NCI-H524 (cell line): Measurements from ENCODE around the gene UBN1.
A peak's percentile ranks its signal among the peaks of the same experiment; 100 is the strongest.

Experiments used
- DNase-seq, 2 experiments: peaks; one replicate each; lab custom pipeline; 2025; lab: John Stamatoyannopoulos, UW

UBN1 gene, protein sequence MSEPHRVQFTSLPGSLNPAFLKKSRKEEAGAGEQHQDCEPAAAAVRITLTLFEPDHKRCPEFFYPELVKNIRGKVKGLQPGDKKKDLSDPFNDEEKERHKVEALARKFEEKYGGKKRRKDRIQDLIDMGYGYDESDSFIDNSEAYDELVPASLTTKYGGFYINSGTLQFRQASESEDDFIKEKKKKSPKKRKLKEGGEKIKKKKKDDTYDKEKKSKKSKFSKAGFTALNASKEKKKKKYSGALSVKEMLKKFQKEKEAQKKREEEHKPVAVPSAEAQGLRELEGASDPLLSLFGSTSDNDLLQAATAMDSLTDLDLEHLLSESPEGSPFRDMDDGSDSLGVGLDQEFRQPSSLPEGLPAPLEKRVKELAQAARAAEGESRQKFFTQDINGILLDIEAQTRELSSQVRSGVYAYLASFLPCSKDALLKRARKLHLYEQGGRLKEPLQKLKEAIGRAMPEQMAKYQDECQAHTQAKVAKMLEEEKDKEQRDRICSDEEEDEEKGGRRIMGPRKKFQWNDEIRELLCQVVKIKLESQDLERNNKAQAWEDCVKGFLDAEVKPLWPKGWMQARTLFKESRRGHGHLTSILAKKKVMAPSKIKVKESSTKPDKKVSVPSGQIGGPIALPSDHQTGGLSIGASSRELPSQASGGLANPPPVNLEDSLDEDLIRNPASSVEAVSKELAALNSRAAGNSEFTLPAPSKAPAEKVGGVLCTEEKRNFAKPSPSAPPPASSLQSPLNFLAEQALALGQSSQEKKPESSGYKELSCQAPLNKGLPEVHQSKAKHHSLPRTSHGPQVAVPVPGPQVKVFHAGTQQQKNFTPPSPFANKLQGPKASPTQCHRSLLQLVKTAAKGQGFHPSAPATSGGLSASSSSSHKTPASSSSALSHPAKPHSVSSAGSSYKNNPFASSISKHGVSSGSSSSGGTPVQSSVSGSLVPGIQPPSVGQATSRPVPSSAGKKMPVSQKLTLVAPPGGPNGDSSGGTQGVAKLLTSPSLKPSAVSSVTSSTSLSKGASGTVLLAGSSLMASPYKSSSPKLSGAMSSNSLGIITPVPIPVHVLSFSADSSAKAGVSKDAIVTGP (N-terminal part only)

DNA sequence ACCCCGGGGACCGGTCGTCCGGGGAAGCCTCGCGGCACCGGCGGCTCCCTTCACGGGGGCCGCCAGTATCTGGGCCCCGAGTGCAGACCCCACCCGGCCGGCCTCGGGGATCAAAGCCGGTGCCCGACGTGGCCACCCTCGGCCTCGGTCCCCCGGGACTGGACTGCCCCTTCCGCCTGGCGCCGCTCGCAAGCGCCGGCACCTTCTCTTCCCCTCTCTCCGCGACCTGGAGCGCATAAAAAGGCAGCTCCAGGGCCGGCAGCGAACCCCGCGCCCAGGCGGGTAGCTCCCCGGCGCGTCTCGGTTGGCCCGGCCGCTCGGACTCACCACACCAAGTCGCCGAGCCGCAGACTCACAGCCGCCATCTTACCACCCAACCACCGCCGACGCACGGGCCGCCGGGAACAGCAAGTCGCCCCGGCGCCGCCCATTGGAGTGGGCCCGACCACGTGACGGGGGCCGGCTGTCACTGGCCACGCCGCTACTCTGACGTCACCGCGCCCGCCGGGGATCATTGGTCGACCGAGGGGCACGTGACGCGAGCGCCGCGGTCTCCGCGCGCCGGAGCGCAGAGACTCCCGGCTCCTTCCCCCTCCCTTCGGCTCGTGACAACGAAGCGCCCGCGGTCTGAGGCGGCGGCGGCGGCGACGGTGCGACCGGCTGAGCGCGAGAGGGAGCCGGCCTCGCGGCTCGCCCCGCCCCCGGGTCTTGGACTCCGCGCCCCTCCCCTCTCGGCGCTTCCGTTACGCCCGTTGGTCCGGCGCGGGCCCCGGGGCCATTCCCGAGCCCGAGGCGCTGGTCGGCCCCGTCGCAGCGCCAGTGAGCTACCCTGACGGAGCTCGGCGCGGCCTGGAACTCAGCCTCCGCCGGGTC is at the start of gene UBN1, which contains the start of gene GLYR1:
Gene UBN1 (plus strand): TSS at position 581 of the 873 bp plus-strand sequence. CDS start 5,437 bp downstream, outside the sequence.
Gene GLYR1 (minus strand): TSS at position 388 of the 873 bp plus-strand sequence. CDS start 23 bp downstream, at position 365.
- DNase-seq, result peak; percentile 95 to 97

- no peak for DNase-seq
Observed at GRCh38 chr16:4797805-4798252, 49.5 kb upstream of the UBN1 start.

DNA sequence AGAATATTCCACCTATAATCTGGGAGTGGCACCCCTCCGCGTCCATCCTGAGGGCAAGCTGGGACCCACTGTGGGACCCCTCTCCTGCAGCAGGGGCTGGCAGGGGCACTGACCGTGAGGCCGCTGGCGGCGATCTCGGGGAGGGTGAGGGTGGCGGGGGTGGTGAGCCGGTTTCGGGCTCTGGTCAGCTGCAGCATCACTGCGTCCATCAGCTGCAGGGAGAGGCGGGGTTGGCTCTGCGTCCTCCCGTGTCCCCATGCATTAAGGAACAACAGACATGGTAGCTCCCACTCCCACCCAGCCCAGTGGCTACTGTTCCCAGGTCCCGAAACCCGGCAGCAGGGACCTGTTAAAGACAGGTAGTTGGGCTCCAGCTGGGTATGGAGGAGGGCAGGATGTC is 48.8 kb upstream of the UBN1 start:
- no peak for DNase-seq

DNA sequence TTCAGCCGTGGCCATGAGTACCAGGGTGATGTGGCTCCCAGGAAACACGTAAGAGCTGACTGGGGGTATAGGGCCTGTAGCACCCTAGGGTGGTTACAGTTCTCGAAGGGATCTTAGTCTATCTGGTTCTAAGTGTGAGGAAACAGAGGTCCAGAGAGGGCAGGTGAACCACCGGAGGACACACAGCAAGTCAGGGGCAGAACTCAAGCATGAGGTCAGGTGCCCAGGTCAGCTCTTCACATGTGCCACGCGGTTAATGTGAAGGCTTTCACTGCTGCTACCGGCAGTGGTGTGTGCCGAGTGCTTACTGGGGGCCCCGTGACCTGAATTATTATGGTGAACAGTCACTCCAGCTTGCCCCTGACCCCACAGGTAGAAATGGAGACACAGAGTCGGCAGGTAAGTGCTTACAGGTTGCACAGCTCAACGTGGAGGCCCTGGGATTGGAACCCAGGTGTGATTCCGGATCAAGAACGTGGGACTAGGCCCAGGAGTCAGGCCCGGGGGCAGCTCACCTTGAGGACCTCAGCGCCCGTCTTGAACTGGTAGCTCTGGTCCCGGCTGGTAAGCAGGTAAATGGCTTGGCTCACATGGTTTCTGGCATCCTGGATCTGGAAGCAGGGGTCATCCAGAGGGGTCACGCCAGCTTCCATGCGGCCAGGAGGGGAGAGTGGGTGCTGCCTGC is 48.0 kb upstream of the UBN1 start:
- DNase-seq, result no peak

- DNase-seq, result peak; percentile 84 to 92
Observed at GRCh38 chr16:4800290-4801041, 46.8 kb upstream of the UBN1 start.

GRCh38 chr16:4801051-4801961 is 46.0 kb upstream of the UBN1 start:
- no peak for DNase-seq

- peak; percentile 58 to 76 for DNase-seq
Observed at GRCh38 chr16:4801962-4802658, 45.2 kb upstream of the UBN1 start, which contains the start of gene ROGDI. Gene ROGDI, minus strand, starts transcription at chr16:4802633. Its CDS starts 62 bp downstream, at chr16:4802571.

DNA sequence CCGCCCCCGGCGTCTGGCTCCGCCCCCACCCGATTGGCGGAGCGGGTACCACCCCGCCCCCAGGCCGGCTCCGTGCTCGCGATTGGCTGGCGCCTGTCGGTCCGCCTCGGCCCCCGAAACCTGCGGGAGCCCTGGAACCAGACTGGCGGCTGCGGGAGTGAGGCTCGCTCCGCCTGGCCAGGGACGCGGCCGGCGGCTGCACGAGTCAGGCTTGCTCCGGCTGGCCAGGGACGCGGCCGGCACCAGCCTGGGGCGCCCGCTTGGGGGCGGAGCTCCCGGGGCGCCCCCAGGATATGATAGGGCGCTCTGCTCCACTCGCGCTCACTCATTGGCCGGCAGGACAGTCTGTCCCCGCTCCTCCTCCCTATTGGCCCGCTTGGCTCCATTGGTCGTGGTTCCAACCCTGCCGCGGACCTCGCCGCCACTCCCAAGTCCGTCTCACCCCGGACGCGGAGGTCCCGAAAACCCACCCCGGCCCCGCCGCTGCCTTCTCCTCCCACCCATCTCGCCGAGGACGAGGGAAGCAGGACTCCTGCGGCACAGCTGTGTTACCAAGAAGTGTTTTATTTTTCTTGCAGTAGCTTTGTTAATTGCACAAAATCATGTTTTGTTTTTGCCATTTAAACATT is 44.5 kb upstream of the UBN1 start:
- peak; percentile 90 to 96 for DNase-seq

GRCh38 chr16:4803401-4803844 is 43.9 kb upstream of the UBN1 start:
- no peak for DNase-seq

DNA sequence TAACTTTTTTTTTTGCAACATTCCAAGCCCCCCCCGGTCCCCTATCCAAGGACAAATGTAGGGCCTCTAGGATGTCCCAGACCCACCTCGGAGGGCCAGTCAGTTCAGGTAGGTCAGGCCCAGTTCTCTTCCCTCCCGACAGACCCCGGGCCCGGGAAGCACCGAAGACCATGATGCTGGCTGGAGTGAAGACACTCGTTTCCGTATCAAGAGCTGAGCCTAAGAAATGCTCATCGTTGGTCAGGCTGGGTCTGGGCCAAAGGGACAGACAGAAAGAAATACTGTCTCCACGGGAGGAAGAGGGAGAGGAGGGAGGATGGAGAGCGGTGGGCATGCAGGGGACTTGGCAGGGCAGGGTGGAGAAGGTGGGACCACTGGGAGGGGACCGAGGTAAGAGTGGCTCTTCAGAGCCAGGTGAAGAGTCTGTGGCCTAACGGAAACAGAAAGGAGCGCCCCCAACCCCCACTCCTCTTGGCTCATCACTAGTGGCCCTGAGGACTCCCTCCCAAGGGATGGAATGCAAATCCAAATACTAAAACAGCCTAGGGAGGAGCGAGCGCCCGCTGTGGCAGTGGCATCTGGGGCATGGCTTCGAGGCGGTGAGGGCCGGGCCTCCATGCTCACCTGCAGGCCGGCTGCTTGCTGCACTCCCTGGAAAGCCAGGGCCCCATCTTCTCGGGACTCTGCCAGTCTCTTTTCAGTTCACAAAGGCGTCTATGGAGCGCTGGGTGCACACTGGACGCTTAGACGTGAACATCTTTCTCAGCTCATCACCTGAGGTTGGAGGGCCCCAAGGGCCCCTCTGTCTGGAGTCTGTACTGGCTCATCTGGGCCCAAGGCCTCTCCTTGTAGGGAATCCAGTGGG is 43.2 kb upstream of the UBN1 start:
- DNase-seq, result no peak

DNA sequence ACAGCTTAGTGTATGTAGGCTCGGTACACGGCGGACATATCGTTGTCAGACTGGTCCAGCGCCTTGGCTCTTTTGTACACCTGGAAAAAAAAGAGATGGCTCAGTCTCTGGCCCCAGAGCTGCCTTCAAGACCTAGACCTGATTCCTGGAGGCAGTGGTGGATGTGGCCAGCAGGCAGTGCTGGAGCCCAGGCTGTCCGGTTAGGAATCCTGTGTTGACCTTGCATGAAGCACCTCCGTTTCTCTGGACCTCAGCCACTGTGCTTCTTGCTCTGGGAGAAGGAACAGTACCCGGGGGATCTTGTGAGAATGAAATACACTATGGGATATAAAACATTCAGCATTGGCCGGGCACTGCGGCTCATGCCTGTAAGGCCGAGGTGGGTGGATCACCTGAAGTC is 42.0 kb upstream of the UBN1 start:
- DNase-seq, result no peak

- DNase-seq, result no peak
Observed at GRCh38 chr16:4806280-4806679, 41.0 kb upstream of the UBN1 start.

- no peak for DNase-seq
Observed at GRCh38 chr16:4811242-4811641, 36.0 kb upstream of the UBN1 start.

- no peak for DNase-seq
Observed at GRCh38 chr16:4811773-4812172, 35.5 kb upstream of the UBN1 start.

- no peak for DNase-seq
Observed at GRCh38 chr16:4813251-4814003, 33.9 kb upstream of the UBN1 start.

DNA sequence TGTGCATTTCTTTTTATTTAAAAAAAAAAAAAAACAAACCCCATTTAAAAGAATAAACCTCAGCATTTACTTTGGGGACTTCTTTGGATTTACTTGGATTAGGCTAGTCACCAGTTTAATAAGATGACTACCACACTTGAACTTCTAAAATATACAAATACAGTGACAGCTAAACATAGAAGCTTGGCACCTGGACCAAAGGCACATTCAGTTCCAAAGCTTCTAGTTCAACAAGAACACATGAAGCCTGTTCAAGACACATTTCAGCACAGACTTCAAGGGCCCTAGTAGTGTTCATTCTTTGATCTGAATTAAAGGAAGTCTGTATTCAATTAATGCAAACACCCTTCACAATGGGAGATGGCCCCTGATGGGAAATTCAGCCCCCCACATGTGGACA is 33.2 kb upstream of the UBN1 start:
- DNase-seq, result no peak
